Skin of body (tissue), 2 donors: ENCODE results near the gene VAMP8. TPM values are rescaled to one million over a fixed set of nuclear protein-coding genes. Genes with fewer than 3 reads are reported as not detected.
A peak's percentile ranks its signal among the peaks of the same experiment; 100 is the strongest.
"Not testable (repeated sequence)": the region's sequence is repeated elsewhere in the genome, so short reads cannot be mapped to it uniquely, and the experiment has no call there.

Experiments
- DNase-seq: peaks from one replicate; lab custom pipeline; 2025; lab: John Stamatoyannopoulos, UW
- total RNA-seq: library from RNA; depleted of rRNA; stranded (reverse); fragments of >200 nt; gene quantifications from one replicate; pipeline ENCODE4 v1.2.3, GENCODE V29; 2014

VAMP8 gene
- 32.4 TPM for total RNA-seq

DNA sequence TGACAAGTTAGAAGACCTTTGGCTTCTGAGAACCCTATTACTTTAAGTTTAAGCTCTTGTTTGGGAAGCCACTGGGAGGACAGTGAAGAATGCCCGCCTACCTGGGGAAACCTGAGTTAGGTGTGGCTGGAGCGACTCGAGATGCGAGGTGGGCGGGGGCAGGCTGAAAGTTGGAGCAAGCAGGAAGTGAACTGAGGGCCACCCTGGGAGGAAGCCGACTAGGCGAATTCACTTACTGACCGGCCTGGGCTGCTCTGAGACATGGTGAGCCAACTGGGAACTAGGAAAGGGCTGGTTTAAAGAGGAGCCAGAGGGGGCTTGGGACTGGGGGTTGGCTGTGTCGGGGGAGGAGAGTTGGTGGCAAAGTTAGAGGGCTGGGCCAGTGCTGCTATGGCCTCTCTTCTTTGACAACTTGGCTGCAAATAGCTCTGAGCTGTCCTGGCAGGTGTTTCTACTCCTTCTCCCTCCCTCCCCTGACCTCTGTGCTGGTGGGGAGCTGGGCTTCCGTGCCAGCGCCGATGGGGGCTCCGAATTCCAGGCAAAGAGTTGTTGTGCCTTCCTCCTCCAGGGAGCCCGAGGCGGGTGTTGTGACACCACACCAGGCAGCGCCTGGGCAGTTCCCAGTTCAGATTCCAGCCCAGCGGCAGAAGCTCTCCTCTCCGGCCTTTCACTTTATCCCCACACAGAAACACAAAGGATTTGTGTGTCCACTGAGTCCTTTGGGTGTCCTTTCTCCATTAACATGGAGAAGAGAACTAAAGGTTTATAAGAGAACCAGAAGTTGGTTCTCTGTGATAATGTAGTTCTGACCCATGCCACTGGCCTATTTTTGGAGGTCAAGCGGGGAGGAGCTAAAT lies at the start of gene VAMP8:
Gene VAMP8 (plus strand): TSS at position 201 of the 857 bp plus-strand sequence. CDS start 61 bp downstream, at position 262.
- no peak for DNase-seq

DNA sequence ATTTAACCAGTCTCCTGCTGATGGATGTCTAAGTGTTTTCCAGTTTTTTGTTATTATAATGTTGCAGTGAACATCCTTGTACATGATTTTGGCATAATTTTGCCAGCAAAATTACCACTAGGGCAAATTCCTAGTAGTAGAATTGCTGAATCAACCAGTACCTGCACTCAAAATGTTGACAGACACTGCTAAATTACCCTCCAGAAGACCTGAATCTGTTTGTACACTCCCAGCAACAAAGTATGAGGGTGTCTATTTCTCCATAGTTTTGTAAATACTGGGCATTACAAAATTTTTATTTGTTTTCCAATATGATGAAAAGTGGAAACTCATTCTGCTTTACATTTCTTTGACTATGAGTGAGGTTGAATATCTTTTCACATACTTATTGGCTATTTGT lies 49.6 kb upstream of the VAMP8 start:
- DNase-seq = no peak

GRCh38 chr2:85528355-85528754 lies 49.0 kb upstream of the VAMP8 start:
- no peak for DNase-seq

DNA sequence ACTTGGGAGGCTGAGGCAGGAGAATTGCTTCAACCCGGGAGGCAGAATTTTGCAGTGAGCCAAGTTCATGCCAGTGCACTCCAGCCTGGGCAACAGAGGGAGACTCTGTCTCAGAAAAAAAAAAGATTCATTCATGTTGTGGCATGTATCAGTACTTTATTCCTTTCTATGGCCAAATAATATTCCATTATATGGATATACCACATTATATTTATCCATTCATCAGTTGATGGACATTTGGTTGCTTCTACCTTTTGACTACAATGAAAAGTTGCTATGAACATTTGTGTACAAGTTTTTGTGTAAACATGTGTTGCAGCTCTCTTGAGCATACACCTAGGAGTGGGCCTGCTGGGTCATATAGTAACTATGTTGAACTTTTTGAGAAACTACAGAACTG lies 47.6 kb upstream of the VAMP8 start:
- DNase-seq = no peak

DNA sequence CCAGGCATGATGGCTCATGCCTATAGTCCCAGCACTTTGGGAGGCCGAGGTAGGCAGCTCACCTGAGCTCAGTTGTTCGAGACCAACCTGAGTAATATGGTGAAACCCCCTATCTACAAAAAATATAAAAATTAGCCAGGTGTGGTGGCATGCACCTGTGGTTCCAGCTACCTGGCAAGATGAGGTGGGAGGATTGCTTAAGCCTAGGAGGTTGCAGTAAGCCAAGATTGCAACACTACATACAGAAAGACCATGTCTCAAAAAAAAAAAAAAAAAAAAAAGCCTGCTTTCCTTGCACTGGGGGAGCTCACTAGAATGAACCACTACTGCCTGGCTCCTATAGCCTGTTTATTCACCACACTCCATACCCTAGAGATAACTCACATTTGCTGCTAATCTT lies 45.8 kb upstream of the VAMP8 start:
- DNase-seq = no peak

DNA sequence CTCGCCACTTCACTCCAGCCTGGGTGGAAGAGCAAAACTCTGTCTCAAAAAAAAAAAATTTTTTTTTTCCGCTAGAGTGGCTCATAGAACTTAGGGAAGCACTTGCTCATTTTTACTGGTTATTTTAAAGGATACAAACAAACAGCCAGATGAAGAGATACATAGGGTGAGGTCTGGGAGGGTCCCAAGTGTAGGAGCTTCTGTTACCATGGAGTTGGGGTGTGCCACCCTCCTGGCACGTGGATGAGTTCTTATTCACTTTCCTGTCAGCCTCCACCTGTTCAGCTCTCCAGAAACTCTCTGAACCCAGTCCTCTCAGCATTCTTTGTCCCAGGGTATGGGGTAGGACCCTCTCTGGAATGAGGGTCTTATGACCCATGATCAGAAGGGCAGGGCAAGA lies 43.3 kb upstream of the VAMP8 start:
- no peak for DNase-seq

GRCh38 chr2:85534881-85535280 lies 42.5 kb upstream of the VAMP8 start:
- no peak for DNase-seq

GRCh38 chr2:85536479-85536878 lies 40.9 kb upstream of the VAMP8 start:
- DNase-seq = no peak

DNA sequence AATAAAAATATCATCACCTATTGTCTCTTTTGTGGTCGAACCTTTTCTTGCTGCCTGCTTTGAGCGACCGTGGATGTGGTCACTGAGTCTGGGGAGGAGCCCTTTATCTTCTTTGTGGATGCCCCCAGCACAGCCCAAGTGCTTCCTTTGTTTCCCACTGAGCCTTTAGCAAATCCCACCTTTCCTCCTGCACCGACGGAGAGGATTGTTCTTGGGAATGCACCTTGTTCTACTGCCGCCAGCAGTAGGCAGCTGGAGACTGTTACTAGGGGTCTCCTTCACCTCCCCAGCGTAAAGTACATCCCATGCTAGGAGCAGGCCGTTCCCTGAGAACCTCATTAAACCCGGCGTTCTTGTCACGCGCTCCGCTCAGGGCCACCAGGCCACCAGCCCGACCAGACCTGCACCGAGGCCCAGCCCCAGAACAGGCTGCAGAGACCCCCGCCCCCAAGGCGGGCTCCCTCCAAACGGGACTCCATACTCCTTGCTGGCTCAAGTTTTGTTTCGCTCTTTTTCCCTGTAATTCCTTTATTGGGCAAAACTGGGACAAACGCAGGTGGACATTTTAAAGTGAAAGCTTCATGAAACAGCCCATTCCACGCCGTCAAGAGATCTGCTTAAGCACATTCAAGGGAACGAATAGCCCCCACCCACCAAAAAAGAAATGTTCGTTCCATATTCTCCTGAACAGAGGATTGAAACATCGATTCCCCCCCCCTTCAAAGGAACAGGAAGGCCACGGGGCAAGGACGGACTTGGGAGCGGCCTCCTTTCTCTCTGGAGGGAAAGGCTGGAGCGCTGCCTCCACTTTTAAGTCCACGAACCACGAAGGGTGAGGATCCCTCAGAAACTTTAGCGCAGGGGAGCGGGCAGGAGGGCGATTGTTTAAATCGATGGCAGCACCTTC lies 39.5 kb upstream of the VAMP8 start:
- DNase-seq = peak; percentile 73

- DNase-seq = peak; percentile 96
Observed at GRCh38 chr2:85538507-85539360, 38.7 kb upstream of the VAMP8 start, which contains the start of gene MAT2A. MAT2A (plus strand) TSS chr2:85539168; CDS start chr2:85539288, 120 bp downstream.

DNA sequence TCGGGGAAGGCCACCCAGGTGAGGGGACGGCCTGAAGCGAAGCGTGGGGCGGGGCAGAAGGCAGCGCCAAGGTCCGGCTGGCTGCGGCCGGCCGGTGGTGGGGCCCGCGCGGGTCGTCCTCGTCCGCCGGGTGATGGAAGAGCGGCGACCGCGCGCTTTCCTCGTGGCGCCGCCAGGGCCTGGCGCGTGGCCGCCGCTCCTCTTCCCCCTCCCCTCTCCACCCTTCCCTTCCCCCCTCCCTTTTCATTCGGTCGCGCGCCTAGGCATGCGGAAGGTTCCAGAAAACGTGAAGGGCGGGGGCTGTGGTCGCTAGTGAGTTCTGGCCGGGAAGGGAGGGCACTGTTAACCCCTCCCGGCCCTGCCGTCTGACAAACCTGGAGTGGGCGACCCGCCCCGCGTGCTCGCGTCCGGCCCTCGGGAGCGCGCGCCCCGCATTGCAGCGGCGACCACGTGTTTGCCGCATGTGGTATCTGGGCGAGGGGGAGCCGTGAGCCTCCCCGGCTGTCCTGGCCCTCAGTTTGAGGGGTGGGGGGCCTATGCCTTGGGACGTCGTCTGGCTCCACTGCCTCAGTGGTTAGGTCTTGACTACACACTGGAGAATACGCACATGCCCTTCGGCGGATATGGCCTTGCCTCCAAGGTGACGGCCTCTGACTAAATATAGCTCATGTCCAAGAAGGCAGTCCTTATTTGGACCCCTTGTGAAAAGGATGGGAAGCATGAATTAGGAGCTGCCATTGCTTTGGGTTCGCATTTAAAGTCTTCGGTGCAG lies 37.8 kb upstream of the VAMP8 start:
- peak; percentile 72 for DNase-seq

GRCh38 chr2:85540133-85540648 lies 37.2 kb upstream of the VAMP8 start:
- DNase-seq = no peak

- DNase-seq = no peak
Observed at GRCh38 chr2:85541262-85541661, 36.1 kb upstream of the VAMP8 start.

- no peak for DNase-seq
Observed at GRCh38 chr2:85541753-85542457, 35.5 kb upstream of the VAMP8 start.

GRCh38 chr2:85542777-85543176 lies 34.6 kb upstream of the VAMP8 start:
- no peak for DNase-seq

- DNase-seq = not testable (repeated sequence)
Observed at GRCh38 chr2:85544254-85544691, 33.1 kb upstream of the VAMP8 start.

- not testable (repeated sequence) for DNase-seq
Observed at GRCh38 chr2:85544915-85545779, 32.2 kb upstream of the VAMP8 start.

- no peak for DNase-seq
Observed at GRCh38 chr2:85545780-85546240, 31.6 kb upstream of the VAMP8 start.
